HG02840 (cell line): ENCODE measurements around the gene MGLL.

Experiments used
- ATAC-seq: cut with Tn5 transposase; IDR thresholded peaks from one replicate; pipeline ENCODE4 v1.9.1; 2021; ENCODE audit warnings: mild to moderate bottlenecking, moderate library complexity, moderate number of reproducible peaks; ENCODE audit not compliant: unreplicated experiment, low FRiP score

MGLL gene

DNA sequence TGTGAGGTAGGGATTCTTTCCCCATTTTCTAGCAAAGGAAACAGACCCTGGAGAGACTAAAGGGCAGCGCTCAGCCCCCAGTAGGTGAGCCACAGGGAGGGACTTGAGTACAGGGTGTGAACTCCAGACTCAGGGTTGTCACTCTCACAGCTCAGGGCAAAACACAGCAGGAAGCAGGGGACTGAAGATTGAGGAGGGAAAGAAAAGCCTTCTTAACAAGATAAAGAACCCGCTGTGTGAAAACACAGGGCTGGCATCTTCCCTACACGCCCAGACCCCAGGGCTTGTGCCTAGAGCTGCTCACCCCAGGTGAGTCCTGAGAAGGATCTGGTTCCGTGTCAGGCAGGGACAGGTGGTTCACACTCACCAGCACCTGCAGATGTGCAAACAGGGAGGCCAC lies 90.0 kb downstream of the MGLL start:
- no peak for ATAC-seq

DNA sequence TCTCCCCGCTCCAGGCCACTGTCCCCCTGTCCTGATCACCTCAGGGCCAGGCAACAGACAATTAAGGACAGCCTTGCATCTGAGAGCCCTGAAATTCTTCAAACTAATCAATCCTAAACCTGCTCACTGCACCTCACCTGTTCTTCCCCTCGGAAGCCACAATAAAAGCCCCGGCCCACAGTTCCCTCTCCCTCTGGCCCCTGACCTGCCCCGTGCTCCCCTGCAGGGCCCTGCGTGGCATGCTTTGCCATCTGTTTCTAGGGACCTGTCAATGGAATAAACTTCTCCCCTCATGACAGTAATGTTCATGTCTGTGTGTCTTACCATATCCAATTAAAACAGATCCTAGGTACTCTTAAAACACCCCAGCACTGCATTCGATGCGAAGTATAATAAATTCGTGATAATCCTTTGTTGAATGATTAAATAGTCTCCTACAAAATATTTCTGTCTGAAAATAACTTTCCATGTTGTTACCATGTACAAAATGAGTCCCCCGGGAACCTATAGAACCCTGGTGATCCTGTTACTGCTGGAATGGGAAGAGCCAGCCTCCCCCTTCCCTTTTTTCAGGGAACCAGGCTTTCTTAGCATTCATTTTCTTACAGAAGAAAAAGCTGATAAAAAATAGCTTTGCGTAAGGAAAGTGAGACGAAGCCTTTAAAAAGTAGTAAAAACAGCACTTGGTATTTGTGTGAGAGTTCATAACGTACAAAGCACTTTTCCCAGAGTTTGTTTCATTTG lies 90.6 kb downstream of the MGLL start:
- no peak for ATAC-seq

DNA sequence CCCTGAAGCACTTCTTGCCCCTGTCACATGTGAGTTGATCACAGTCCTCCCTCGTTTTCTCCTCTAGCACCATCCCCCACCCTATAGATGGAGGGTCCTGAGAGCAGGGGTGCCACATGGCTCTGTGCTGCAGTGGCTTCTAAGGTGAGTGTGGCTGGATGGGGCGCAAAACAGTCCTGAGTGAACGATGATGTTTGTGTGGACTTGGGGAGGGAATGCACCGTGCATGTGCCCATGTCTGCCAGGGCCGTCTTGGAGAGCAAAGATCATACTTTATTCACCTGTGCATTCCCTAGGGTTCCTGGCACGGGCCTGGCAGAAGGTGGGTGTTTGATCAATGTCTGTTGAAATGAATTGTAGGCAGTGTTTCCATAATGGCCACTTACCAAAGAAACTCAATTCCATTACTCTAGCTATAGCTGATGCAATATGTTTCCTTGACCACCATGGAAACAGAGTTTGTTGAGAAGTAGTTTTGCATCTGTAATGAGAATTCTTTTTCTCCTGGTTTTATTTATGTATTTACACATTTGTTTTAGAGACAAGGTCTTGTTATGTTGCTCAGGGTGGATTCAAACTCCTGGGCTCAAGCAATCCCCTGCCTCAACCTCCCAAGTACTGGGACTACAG lies 91.5 kb downstream of the MGLL start:
- ATAC-seq = no peak

DNA sequence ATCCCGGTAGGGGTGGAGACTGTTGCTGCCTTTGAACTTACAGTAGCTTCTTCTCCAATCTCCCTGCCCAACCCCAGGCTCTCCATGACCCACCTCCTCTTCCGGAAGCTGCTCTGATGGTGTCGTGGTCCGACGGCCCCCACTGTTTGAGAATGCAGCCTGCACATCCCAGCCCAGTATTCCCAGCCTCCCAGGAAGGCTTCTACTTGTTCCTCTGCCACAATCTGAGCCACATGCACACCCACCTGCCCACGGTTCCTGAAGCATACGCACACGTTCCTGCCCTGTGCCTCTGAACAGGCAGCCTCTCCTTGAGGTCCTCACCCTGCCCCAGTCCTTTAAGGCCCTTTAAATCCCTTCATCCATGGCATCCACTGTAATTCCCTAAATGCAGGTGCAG lies 92.1 kb downstream of the MGLL start:
- no peak for ATAC-seq

DNA sequence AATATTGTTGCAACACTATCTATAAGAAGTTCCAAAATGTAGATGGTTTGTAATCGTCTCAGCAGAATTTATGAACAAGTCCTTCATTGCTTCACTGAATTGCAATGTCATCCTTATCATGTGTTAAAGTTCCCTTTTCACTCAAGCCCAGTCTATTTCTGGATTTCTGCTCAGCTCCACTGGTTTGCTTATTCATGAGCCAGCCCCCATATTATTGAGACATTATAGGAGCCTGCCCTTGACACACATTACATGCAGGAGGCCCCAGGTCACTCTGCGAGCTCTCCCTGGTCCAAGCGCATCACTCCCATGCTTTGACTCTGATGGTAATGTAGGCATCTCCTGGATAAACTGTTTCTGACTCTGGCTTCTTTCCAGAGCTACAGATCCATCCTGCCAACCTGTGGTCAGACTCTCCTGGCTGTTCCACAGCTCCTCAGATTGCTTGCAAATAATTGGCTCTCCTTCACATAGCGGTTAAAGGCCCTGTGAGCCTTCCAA lies 92.7 kb downstream of the MGLL start:
- ATAC-seq = no peak

DNA sequence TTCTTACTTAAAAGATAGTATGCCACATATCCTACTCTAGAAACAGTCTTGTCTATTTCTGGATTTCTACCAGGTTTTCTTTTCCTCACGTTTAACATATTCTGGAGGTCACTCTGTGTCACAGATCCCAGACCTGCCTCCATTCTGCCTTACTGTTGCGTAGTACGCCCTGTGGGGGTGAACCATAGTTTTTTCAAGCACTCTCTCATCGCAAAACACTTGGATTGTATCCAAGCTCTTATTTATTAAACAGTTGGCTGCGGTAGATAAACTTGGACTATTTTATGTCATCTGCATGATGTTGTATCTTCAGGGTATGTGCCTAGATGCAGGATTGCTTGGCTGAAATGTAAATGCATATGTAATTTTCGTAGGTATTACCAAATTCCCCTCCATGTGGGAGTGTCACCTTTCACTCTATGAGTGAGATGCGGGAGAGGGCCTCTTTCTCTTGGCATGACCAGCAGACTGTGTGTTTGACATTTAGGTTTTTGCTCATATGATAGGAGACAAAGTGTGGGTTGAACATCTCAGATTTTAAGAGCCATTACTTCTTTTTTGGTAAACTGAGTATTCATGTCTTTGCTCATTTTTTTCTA lies 93.8 kb downstream of the MGLL start:
- ATAC-seq = no peak

DNA sequence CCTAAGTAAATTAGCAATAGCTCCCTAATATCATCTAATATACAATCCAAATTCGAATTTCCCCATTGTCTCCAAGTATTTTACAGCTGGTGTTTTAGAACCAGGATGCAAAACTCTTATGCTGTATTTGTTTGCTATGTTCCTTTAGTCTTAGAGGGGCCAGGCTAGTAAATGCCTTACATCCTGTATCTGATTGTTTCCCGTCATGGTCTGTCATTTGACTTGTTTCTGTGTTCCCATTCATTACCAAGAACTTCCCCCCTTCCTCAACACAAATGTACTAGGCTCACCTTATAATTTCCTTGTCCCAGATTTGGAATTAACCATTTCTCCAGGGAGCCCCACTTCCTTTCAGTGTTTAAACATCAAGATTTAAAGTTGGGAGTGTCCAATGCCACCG lies 95.4 kb downstream of the MGLL start:
- ATAC-seq = no peak

DNA sequence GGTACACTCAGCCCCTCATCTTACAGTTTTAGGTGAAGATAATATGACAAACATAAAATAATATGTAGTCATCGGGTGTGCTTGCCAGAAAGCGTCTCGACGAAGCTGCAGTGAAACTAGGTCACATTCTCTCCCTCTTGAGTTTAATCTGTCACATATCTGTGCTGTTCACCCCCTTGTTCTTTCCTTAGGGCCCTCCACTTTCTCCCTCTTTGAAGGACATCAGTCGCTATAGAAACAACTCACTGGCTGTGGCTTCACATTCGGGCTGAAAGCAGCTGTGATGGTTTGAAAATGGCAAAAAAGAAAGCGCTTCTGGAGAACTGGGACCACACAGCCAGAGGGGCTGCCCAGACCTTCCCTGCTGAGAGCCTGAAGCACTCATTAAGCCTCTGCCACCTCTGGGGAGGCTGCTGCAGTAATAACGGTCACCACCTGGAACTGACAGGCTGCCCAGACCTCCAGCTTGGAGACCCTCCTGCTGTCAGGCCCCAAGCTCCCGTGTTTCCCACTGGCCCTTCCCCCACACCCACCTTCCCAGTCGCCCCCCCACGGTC lies 99.2 kb downstream of the MGLL start:
- no peak for ATAC-seq

DNA sequence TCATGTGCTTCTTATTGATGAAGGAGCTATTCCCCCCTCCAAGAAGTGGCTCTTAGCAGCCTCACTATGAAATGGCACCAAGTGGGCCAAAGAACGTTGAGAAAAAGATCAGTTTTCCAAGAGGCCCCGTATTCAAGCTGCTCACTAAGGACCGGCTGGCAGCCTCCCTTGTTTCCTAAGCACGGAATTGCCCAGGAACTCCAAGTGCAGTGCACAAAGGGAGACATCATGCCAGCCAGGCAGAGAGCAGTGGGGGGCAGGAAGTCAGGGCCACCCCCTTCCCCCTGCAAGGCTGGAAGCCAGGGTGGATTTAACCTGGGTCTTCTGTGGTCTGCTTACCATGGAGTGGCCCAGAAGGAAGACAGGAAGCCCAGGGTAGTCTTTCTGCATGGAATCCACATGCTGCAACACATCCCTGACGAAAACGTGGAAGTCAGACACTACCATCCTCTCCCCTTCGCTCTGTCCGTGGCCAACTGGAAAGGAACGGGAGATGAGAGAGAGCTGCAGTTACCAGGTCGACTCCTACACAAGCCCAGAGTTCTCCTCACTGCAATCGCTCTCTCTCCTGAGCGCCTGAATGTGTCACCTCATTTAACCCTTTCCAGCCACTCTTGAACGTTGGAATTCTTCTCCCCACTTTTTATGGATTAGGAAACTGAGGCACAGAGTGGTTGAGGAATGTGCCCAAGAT lies 100.1 kb downstream of the MGLL start:
- no peak for ATAC-seq

DNA sequence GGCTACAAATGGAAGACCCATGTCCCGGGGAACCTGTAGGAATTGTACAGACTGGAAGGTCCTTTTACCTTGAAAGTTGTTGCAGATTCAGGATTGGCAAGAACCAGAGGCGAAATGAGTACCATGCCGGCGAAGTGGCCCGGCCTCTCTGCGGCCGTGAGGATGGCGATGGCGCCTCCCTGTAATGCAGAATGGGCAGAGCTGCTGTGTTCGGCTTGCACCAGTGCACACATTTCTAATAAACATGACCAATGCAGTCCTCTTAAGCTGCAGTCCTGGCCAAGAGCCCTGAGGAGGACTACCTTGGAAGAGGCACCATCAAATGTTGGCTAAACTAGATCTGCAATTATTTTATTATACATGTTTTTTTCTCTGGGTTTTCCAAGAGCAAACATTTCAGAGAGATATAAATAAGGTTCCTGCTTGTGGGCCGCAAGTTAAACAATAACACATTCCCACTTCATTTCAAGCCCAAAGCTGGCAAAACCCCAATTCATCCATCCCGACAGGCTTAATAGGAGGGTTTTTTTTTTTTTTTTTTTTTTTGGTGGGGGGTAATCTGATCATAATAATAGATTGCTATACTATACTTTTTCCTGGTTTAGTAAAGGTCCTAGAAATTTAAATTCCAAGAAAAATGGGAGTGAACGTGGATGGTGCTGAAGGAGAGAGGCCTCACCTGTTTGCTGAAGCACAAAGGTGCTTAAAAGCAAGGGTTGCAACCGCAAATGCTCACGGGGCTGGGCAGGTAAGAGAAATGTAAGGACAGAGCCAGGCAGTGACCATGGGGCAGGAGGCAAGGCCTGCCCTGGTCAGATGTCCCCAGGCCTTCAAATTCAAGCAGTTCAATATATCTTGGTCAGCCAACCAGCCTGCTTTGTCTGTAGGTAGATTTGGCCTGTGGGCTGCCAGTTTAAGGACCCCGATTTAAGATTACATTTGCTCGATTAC lies 101.1 kb downstream of the MGLL start:
- no peak for ATAC-seq

DNA sequence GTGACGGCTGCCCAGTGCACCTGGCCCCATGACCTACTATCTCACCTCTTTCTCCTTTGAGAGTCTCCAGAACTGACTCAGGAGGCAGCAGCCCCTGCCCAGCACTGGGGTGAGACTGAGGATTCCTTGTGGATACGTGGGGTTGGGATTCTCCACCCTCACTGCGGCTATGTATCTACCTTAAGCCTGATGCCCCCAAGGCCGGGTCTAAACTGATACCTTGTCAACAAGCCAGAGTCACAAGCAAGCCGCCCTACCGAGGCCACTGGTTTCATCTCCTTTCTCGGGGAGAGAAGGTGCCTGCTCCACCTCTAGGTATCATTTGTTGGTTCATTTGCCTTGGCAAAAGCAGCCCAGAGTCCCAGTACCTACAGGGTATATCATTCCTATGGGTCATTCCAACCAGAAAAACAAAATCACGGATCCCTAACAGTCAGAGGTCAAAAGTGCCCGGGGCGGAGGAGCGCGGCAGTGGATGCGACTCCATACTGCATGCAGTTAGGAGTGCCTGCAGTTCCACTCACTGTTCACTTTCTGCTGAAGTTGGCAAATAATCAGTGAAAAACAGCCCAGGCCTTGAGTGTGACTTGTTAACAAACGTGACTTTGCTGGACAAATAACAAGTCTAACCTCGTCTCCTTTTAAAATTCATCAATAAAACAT lies 102.0 kb downstream of the MGLL start:
- ATAC-seq = no peak

DNA sequence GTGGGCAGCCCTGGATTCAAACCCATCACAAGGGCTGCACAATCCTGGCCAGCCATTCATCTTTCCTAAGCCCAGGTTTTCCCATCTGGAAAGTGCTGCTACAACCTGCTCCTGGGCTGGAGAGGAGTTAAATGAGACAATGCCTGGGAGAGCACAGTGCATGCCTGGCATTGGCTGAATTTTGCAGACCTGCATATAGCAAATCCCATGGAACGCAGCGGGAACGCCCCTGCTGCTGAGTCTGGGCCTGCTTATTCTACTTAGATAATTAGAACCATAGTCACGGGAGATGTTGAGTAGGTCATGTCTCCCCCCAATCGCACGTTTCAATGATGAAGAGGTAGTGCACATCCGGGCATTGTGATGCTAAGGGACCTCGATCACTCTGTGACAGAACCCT lies 102.9 kb downstream of the MGLL start:
- no peak for ATAC-seq

DNA sequence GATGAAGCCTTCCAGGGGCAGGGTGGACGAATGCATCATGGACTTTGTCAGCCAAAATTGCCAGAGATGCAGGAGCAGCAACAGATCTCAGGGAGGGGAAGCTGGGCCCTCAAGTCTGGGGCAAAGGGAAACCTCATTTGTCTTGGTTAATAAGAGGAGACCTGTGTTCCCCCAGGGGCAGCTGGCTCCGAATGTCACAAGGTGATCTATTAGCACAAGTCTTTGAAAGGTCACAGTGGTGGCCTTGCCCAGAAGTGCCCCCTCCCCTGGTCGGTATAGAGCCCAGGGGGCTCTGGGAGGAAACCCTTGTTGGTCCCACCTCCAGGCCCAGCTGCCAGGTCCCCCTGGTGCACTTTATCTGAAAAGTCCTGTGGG lies 103.4 kb downstream of the MGLL start:
- no peak for ATAC-seq

DNA sequence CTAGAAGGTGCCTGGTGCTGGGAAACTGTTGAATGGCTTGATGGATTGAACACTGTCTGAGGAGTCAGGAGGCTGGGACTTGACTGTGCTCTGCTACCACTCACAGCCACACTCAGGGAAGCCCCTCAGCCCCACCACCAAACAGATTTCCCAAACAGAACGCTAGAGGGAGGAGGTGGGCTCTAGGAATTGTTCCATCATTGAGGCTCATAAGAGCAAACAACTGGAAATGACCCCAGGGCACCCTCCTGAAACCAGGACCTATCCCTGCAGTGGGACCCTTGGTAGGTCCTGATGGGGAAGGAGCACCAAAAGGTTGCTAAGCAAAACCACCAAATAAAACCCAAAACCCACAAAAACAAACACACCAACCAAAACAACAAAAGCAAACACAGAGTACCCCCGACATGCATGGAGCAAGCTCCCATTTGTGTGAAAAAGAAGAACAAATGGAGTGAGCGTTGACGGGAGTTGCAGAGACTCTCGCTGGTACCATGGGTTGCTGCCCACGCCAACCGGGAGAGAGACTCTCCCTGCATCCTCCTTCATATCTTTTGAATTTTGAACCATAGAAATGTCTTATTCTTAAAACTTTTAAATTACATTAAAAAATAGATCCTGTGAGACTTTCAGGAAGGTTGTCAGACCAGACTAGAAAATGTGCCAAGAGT lies 103.9 kb downstream of the MGLL start:
- ATAC-seq = no peak

DNA sequence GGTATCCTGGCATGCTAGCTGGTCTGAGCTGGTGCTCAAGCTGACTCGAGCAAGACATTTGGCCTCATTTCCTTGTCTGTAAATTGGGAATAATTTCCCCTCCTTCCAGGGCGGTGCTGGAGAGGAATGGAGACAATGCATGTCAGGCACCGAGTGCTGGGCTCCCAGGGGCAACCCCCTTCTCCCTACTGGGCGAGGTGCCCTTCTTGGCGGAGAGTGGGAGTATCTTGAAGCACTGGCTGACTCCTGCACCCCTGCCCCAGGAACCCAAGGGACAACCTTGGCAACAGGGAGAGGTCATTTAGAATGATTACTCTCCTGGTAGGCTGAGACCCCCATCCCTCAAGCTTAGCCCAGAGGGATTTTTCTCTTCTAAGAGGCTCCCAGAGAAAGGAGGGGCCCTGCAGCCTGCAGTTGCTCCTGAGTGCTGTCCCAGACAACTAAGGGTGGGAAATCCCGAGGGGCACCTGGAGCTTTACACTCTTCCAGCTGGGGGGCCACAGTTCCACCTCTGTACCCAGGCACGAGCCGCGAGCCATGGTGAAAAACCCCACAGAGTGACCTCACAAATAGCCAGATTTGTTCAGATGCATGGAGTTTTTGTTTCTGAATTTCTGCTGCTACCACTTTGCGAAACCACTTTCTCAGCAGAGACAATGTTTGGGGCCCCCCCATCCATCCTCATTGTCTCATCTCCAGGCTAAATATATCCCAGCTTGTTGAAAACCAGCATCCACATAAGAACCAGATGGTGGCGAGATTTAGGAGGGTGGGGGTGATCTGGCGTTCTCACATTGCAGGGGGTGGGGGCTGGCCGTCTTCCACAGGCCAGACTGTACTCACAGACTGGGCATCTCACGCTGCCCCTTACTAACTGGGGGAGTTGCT lies 104.7 kb downstream of the MGLL start:
- ATAC-seq = no peak

DNA sequence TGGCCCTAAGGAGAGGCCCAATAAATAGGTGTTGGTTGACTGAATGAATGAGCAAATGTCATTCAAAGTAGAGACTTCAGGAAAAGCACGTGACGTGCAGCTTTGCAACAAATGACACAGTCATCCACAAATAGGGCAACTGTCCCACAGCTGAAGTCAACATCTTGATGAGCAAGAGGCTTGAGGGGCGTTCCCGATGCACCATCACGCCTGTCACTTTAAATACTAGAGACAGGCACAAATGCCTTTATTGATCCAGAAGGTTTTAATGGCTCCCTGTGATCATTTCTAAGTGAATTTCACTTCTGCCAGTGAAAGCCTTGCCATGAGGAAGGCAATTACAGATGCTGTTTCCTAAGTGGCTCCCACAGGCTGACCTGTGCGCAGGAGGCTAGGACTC lies 105.9 kb downstream of the MGLL start:
- no peak for ATAC-seq

DNA sequence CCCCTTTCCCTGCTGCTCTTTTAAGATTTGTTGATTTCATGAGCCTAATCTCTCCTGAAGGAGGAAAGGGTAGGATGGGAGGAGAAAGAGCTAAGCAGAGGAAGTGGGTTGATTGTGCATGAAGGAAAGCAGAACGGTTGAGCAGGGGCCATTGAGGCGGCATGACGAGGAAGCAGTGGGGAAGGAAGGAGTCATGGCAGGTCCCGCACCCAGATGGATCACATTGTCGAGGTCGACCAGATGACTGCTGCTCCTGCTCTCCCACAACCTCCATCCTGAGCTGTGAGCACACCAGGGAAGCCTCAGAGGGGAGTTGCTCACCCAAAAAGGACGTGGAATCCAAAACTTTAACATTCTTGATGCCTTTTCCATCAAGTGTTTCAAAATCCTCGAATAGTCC lies 106.8 kb downstream of the MGLL start:
- ATAC-seq = no peak

DNA sequence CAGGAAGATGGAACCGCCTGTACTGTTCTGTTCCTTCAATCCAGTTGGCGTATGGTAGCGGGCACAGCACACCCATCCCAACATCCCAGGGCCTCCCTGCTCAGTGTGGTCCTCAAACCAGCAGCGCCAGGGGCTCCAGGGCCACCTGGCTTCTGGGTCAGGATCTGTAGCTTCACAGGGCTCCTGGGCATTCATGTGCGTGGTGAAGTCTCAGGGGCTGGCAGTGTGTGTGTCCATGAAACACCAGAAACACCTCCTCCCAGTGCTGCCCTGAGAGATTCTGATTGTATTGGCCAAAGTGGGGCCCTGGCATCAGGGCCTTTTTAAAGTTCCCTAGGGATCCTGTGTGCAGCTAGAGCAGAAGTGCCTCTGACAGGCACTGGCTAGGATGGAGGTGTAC lies 107.4 kb downstream of the MGLL start:
- ATAC-seq = no peak
